ENCODE results near the gene CCDC126.
"Not testable (repeated sequence)": the region's sequence is repeated elsewhere in the genome, so short reads cannot be mapped to it uniquely, and the experiment has no call there.

- TF ChIP-seq USF2 (IDR thresholded peaks at IDR 0.05; ENCODE audit: low read depth, low read length); POLR2A (IDR thresholded peaks at IDR 0.05; ENCODE audit: low read depth, low read length); CTCF (conservative IDR thresholded peaks at IDR 0.05; ENCODE audit: low read depth, low read length); BHLHE40 (IDR thresholded peaks at IDR 0.05; ENCODE audit: low read depth, low read length); MXI1 (IDR thresholded peaks at IDR 0.05; ENCODE audit: borderline replicate concordance, low read depth, low read length); SMC3 (IDR thresholded peaks at IDR 0.05; ENCODE audit: low read depth, low read length): not testable (repeated sequence)
Measured at GRCh38 chr7:23581975-23582374, 15.2 kb upstream of the CCDC126 start.

Data from IMR-90 (cell line).